Breast epithelium (tissue), 4 donors: ENCODE data around the gene IGDCC3. TPM values are rescaled to one million over a fixed set of nuclear protein-coding genes. Genes with fewer than 3 reads are reported as not detected.

Source experiments
- DNase-seq, 2 donors: peaks; one replicate each; pipeline ENCODE4 v3.0.0-alpha.2; 2019; ENCODE audit warnings: low spot score in 2 of 2
- H3K27ac ChIP-seq, 2 donors: fragments of 200-600 bp; sonication (generic) in 1 of 2; one replicate each; pipeline ENCODE4 v1.5.1; 2016 to 2019; ENCODE audit warnings: mild to moderate bottlenecking in 1 of 2
- H3K27me3 ChIP-seq, 2 donors: fragments of 200-600 bp; sonication (generic) in 1 of 2; one replicate each; pipeline versions ENCODE4 v1.5.1 to v1.6.0; 2017 to 2019; ENCODE audit warnings: control low read depth in 1 of 2, mild to moderate bottlenecking in 1 of 2
- H3K36me3 ChIP-seq: fragments of 200-600 bp; one replicate; pipeline ENCODE4 v1.5.1; 2019
- H3K4me1 ChIP-seq, 2 donors: fragments of 200-600 bp; sonication (generic); one replicate each; pipeline ENCODE4 v1.5.1; 2016 to 2019; ENCODE audit warnings: control low read depth in 1 of 2
- H3K4me3 ChIP-seq, 3 donors: fragments of 200-600 bp; sonication (generic); 1 replicate in 2 of 3; 2 replicates in 1 of 3; pipeline ENCODE4 v1.5.1; 2016 to 2019; ENCODE audit warnings: mild to moderate bottlenecking in 3 of 3, moderate library complexity in 2 of 3
- H3K9me3 ChIP-seq, 2 donors: fragments of 200-600 bp; sonication (generic) in 1 of 2; one replicate each; pipeline ENCODE4 v1.5.1; 2016 to 2019; ENCODE audit warnings: control low read depth in 1 of 2
- POLR2A ChIP-seq: fragments of 450-650 bp; IDR thresholded peaks from one replicate; pipeline ENCODE4 v1.6.1; 2016; ENCODE audit warnings: antibody characterized with exemption, mild to moderate bottlenecking, moderate library complexity
- POLR2AphosphoS5 ChIP-seq, 3 donors: sonication (generic); formaldehyde crosslinking; IDR thresholded peaks; one replicate each; pipeline ENCODE4 v1.6.1; 2017; ENCODE audit warnings: antibody characterized with exemption in 3 of 3
- intact Hi-C: fragments of 100-400 bp; cut with DNase I; formaldehyde crosslinking; loops from one replicate; pipeline ENCODE4 v1.15.1; 2023; ENCODE audit warnings: low total_unique reads
- total RNA-seq, 3 donors: library from RNA; depleted of rRNA; stranded (reverse); fragments of >200 nt; gene quantifications; one replicate each; pipeline ENCODE4 v1.1.0, GENCODE V29; 2016
- TF ChIP-seq, protein P1 (sequence below), 3 donors: fragments of 450-650 bp; IDR thresholded peaks; one replicate each; pipeline ENCODE4 v1.5.1; 2016 to 2017; ENCODE audit warnings: antibody characterized with exemption in 3 of 3, mild to moderate bottlenecking in 3 of 3, moderate library complexity in 3 of 3

The IGDCC3 gene
- total RNA-seq, 3 donors from 2014 or later: 0.33 to 1.8 TPM; not detected in 1

DNA sequence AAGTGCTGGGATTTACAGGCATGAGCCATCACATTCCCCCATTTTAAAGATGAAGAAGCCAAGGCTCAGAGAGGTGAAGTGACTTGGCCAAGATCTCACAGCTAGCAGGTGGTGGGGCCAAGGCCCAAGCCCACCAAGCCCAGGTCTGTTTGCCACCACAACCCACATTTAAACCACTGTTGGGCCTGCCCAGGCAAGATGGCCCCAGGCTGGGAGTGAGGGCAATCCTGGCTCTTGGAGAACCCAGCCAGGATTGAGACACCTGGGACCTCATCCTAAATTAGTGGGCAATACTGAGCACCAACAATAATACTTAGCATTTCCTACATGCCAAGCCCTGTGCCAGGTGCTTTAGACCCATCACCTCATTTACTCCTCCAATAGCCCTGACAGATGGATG, 6.9 kb downstream of the IGDCC3 start:
- TF ChIP-seq, protein P1, sequence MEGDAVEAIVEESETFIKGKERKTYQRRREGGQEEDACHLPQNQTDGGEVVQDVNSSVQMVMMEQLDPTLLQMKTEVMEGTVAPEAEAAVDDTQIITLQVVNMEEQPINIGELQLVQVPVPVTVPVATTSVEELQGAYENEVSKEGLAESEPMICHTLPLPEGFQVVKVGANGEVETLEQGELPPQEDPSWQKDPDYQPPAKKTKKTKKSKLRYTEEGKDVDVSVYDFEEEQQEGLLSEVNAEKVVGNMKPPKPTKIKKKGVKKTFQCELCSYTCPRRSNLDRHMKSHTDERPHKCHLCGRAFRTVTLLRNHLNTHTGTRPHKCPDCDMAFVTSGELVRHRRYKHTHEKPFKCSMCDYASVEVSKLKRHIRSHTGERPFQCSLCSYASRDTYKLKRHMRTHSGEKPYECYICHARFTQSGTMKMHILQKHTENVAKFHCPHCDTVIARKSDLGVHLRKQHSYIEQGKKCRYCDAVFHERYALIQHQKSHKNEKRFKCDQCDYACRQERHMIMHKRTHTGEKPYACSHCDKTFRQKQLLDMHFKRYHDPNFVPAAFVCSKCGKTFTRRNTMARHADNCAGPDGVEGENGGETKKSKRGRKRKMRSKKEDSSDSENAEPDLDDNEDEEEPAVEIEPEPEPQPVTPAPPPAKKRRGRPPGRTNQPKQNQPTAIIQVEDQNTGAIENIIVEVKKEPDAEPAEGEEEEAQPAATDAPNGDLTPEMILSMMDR (IDR thresholded peaks at IDR 0.05): no peak
- TF ChIP-seq POLR2AphosphoS5 (IDR thresholded peaks at IDR 0.05): no peak
- TF ChIP-seq POLR2A: no peak
- H3K4me3 ChIP-seq: no peak overlapping the region
- no peak overlapping the region for H3K27ac ChIP-seq
- intact Hi-C loops: no loop called here
- no peaks in the 10 kb centered on the region for H3K36me3 ChIP-seq
- H3K27me3 ChIP-seq: peaks cover 0 to 14% of the 10 kb centered on the region in 2 donors
- H3K4me1 ChIP-seq: no peaks in the 10 kb centered on the region
- no peaks in the 10 kb centered on the region for H3K9me3 ChIP-seq
- no peak for DNase-seq

DNA sequence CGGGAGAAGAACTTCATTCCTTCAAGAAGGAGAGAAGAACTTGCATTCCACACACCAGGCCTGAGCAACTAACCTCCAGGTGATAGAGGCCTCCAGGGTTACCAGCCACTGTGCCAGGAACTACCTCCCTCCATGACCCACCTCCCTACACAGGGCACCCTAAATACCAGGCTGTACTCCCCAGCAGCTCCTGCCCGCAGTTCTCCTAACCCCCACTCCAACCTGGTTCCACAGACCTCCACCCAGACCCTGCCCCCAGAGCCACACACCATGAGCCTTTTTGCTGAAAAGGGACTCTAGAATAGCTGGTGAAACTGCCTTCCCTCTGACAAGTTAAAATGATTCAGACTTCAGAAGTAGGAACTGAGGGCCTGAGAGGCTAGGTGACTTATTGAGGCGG, 8.2 kb downstream of the IGDCC3 start:
- intact Hi-C loops: loop anchor here (10.0 kb wide), 1 partner anchor 205 kb away; no protein-coding TSS in a partner anchor
- TF ChIP-seq POLR2AphosphoS5 (IDR thresholded peaks at IDR 0.05) (no peak), POLR2A (no peak)
- TF ChIP-seq, protein P1 (IDR thresholded peaks at IDR 0.05): no peak

DNA sequence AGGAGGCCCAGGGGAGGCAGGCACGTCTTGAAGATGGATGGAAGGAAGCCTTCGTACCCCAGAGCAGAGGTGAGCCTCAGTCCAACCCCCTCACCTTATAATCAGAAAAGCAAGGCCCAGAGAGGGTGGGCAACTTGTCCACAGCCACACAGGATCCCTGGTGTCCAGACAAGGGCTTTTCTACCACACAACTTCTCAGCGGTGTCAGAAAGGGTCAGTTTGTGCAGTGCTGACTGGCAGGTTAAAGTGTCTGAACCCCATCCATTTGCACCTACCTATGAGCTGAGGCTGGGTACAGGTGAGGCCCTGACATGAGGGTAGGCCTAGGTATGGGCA, 8.6 kb downstream of the IGDCC3 start:
- H3K36me3 ChIP-seq: no peaks in the 10 kb centered on the region
- intact Hi-C loops: loop anchor here (10.0 kb wide), 1 partner anchor 206 kb away; no protein-coding TSS in a partner anchor
- no peaks in the 10 kb centered on the region for H3K4me1 ChIP-seq
- DNase-seq: no peak
- H3K9me3 ChIP-seq: no peaks in the 10 kb centered on the region
- TF ChIP-seq POLR2A (no peak), POLR2AphosphoS5 (IDR thresholded peaks at IDR 0.05) (no peak)
- TF ChIP-seq, protein P1 (IDR thresholded peaks at IDR 0.05): no peak
- H3K27ac ChIP-seq: no peak overlapping the region
- peaks cover 0 to 3% of the 10 kb centered on the region in 2 donors for H3K27me3 ChIP-seq
- no peak overlapping the region for H3K4me3 ChIP-seq

More for the DNA sequence above, 8.2 kb downstream of the IGDCC3 start:
- no peak overlapping the region for H3K27ac ChIP-seq
- H3K4me1 ChIP-seq: no peaks in the 10 kb centered on the region
- DNase-seq: no peak
- H3K36me3 ChIP-seq: no peaks in the 10 kb centered on the region
- peaks cover 0 to 4% of the 10 kb centered on the region in 2 donors for H3K27me3 ChIP-seq
- H3K9me3 ChIP-seq: no peaks in the 10 kb centered on the region
- no peak overlapping the region for H3K4me3 ChIP-seq

DNA sequence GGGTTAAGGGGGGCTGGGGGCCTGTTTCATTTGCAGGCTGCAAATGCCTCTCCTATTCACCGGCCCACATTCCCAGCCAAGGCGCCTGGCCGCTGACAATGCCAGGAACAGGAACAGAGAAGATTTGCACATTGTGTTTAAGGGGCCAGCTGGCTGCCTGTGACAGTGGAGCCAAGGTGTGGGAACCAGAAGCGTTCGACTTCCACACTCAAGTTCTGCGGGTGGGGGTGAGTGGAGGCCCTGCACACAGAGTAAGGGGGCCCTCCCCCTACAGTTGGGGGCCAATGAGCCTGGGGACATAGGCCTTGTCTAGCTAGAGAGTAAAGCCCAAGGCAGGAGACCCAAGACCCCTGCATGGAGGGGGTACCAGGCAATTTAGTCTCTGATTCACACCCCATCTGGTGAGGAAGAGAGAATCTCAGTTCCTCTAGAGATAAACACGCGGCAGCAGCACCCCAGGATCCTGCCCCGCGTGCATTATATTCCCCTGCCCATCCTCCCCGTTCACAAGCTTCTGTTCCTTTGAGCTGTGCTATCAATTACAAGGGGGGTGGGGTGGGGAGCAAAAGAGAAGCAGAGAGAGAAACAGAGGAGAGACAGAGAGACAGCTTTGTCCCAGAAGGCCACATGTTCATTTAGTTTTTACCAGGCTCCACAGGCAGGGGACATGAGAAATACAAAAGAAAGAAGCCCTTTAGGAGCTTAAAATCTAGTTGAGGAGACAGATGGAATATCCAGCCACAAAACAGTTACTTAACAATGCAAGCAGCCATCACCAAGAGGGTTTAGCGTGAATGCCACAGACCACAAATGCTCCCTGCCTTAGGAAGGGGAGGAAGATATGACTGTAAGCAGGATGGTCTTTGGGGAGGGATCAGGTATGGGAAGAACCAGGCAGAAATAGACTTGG, 9.2 kb downstream of the IGDCC3 start:
- peaks cover 0 to 3% of the 10 kb centered on the region in 2 donors for H3K27me3 ChIP-seq
- no peaks in the 10 kb centered on the region for H3K4me1 ChIP-seq
- no peaks in the 10 kb centered on the region for H3K9me3 ChIP-seq
- no peak overlapping the region for H3K27ac ChIP-seq
- H3K36me3 ChIP-seq: no peaks in the 10 kb centered on the region
- no peak for DNase-seq
- H3K4me3 ChIP-seq: no peak overlapping the region
- intact Hi-C loops: loop anchor here (10.0 kb wide), 1 partner anchor 206 kb away; no protein-coding TSS in a partner anchor
- TF ChIP-seq, protein P1 (IDR thresholded peaks at IDR 0.05): no peak
- TF ChIP-seq POLR2AphosphoS5 (IDR thresholded peaks at IDR 0.05) (no peak), POLR2A (no peak)
